Coronary artery (tissue), 2 donors: Measurements from ENCODE around the gene FAT1.

Source experiments
- DNase-seq: peaks from one replicate; pipeline ENCODE4 v3.0.0-alpha.2; 2017; ENCODE audit warnings: low spot score
- H3K27ac ChIP-seq, 2 donors: fragments of 200-600 bp; sonication (generic); one replicate each; pipeline ENCODE4 v1.5.1; 2016 to 2019
- H3K4me3 ChIP-seq: fragments of 200-600 bp; sonication (generic); 2 replicates; pipeline ENCODE4 v1.5.1; 2016; ENCODE audit warnings: mild to moderate bottlenecking, moderate library complexity
- CTCF ChIP-seq: fragments of 200-600 bp; sonication (generic); IDR thresholded peaks from one replicate; pipeline ENCODE4 v1.5.1; 2019; ENCODE audit warnings: antibody characterized with exemption

FAT1 gene

DNA sequence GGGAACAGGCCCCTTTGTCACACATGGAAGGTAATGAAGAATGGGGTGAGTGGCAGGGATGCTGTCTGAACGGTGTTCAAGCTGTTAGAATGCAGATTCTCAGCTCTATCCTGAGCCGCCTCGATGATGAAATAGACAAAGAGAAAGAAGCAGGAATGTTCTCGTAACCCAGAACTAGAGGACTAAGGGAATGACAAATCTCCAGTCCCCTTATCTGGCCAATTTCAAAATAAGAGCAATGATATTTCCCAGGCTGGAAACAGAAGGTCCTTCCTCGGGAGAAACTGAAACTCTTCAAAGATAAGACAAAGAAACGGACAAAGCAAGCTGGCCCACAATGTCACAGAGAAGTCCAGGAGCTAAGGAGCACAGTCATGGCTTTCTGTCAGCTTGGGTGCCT lies 138.7 kb downstream of the FAT1 start:
- Histone ChIP-seq H3K4me3 (no peak overlapping the region), H3K27ac (no peak overlapping the region)
- no peak for DNase-seq
- no peak for TF ChIP-seq CTCF

- no peak for DNase-seq
- no peak for TF ChIP-seq CTCF
Measured at GRCh38 chr4:186581421-186581820, 142.2 kb downstream of the FAT1 start.

DNA sequence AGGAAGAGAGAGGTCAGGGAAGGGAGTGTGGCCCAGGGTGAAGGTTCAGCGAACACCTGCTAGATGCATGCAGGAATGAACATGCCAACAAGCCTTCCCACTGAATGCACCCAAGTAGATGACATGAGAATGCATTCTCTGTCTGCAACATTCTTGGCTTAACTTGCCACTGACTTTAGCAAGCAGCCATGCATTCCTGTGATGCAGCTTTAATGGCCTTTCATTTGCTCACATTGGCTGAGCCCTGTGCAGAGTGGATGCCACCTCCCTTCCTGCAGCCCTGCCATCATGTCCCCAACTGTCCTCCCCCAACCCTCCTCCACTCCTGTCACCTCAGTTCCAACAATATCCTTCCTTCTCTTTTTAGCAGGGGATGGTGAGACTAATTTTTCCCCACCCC lies 143.0 kb downstream of the FAT1 start:
- Histone ChIP-seq H3K4me3 (no peak overlapping the region), H3K27ac (no peak overlapping the region)
- TF ChIP-seq CTCF: no peak
- DNase-seq: no peak

More at GRCh38 chr4:186581421-186581820, 142.2 kb downstream of the FAT1 start:
- no peak overlapping the region for H3K4me3 ChIP-seq
- H3K27ac ChIP-seq: no peak overlapping the region

DNA sequence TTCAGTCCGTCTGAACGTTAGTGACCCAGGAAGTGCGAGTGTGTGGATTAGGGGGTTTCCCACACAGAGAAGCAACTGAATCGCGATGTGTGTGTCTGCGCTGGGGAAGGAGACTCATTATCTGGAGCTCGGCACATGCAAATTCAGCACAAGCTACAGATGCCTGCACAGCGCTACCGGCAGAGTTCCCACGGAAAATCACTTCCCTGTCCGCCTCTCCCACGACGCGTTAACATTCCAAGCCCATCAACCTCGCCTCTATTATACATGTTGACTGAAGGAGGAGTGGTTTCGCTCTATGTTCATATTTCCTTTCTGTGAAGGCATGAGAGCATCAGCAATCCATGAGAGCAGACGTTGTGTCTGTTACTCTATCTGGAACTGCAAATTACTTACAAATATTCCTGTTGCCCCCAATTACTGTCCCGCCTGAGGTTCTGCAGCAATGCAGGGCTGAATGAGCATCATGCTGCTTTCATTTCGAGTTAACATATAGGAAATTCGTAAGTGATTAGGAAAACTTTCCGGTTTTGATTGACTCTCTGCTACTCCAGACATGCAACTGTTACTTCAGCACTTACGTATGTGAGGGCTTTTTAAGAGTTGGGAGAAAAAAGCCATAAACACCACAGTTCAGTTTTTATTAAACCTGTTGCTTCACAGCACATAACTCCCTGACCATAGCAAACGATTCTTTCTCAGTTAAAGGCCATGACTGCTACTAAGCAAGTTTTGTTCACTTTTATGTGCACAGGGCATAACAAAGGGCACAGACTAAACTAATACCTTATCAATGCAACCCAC lies 153.3 kb downstream of the FAT1 start:
- H3K27ac ChIP-seq: no peak overlapping the region

DNA sequence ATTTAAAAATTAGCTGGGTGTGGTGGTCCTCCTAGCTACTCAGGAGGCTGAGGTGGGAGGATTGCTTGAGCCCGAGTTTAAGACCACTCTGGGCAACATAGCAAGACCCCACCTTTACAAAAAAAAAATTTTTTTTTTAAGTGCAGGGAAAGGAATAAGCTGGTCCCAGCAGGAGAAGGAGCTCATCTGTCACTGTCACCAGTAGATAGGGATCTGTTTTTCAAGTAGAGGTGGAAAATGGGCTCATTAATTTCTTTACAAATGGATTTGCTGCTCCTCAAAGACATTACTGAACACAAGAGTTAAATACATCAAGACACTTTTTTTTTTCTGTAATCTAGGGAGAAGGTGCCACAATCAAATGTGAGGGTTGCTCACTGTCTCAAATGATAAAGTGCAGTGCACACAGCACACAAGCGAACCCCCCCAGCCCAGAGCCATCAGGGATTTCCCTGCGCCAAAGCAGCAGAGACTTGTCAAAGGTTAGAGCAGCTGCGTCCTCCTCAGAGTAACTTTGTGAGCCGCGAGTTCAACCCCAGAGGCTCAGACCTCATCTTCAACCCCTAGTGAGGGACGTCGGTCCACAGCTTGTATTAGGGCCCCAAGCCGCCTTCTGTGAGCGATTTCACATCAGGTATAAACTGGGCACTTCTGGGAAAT lies 154.0 kb downstream of the FAT1 start:
- DNase-seq: no peak
- no peak overlapping the region for H3K27ac ChIP-seq
- TF ChIP-seq CTCF: no peak
- peak overlapping the region; percentile 60 for H3K4me3 ChIP-seq

More for the DNA sequence above, 153.3 kb downstream of the FAT1 start:
- DNase-seq: no peak
- H3K4me3 ChIP-seq: peak overlapping the region; percentile 60
- no peak for TF ChIP-seq CTCF

DNA sequence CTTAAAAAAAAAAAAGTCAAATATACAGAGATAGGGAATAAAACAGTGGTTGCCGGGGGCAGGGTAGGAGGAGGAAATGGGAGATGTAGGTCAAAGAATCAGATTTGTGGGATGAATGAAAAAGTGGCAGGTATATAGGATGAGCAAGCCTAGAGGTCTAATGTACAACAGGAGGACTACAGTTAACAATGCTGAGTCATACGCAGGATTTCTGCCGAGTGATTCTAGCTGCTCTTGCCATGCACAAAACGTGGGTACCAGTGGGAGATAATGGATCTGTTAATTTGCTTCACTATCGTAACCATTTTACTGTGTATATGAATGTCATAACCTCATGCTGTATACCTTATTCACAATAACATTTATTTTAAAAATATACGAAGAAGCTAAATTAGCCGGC lies 157.6 kb downstream of the FAT1 start:
- DNase-seq: no peak
- TF ChIP-seq CTCF: no peak
- Histone ChIP-seq H3K27ac (no peak overlapping the region), H3K4me3 (no peak overlapping the region)

GRCh38 chr4:186563761-186564160 lies 159.9 kb downstream of the FAT1 start:
- no peak for TF ChIP-seq CTCF

More at GRCh38 chr4:186563761-186564160, 159.9 kb downstream of the FAT1 start:
- no peak for DNase-seq
- H3K27ac ChIP-seq: no peak overlapping the region
- H3K4me3 ChIP-seq: no peak overlapping the region
